MM.1S (cell line): ENCODE measurements around the gene STARD3.
A peak's percentile ranks its signal among the peaks of the same experiment; 100 is the strongest.

Source experiments
- DNase-seq: peaks from one replicate; pipeline ENCODE4 v3.0.0-alpha.2; 2015
- H2AFZ ChIP-seq: fragments of 300-600 bp; sonication (generic); 2 replicates; pipeline ENCODE4 v1.6.0; 2016; ENCODE audit warnings: antibody characterized with exemption, low read length
- H3F3A ChIP-seq: fragments of 300-600 bp; sonication (generic); 2 replicates; pipeline ENCODE4 v1.6.1; 2016; ENCODE audit warnings: mild to moderate bottlenecking, antibody characterized with exemption, low read length, moderate library complexity, mixed read lengths; ENCODE audit not compliant: insufficient read depth
- H3K27ac ChIP-seq: fragments of 300-600 bp; sonication (generic); 2 replicates; pipeline ENCODE4 v1.5.1; 2016; ENCODE audit warnings: mild to moderate bottlenecking, low read length
- H3K27me3 ChIP-seq: fragments of 300-600 bp; sonication (generic); replicated peaks from 2 replicates; pipeline ENCODE4 v1.6.0; 2016; ENCODE audit warnings: low read length; ENCODE audit not compliant: insufficient read depth
- H3K36me3 ChIP-seq: fragments of 300-600 bp; sonication (generic); replicated peaks from 2 replicates; pipeline ENCODE4 v1.6.1; 2016; ENCODE audit warnings: mild to moderate bottlenecking, low read length, mixed read lengths; ENCODE audit not compliant: insufficient read depth
- H3K4me1 ChIP-seq: fragments of 300-600 bp; sonication (generic); 2 replicates; pipeline ENCODE4 v1.6.1; 2016; ENCODE audit warnings: low read length, mixed read lengths
- H3K4me2 ChIP-seq: fragments of 300-600 bp; sonication (generic); 2 replicates; pipeline ENCODE4 v1.6.0; 2016; ENCODE audit warnings: low read depth, low read length
- H3K4me3 ChIP-seq: fragments of 300-600 bp; sonication (generic); 2 replicates; pipeline ENCODE4 v1.5.1; 2016; ENCODE audit warnings: low read length, mixed read lengths
- H3K79me2 ChIP-seq: fragments of 300-600 bp; sonication (generic); 2 replicates; pipeline ENCODE4 v1.6.1; 2016; ENCODE audit warnings: mixed run types, low read length, mixed read lengths
- H3K9ac ChIP-seq: fragments of 300-600 bp; sonication (generic); 2 replicates; pipeline ENCODE4 v1.6.1; 2016; ENCODE audit warnings: low read length, mixed read lengths
- H3K9me2 ChIP-seq: fragments of 300-600 bp; sonication (generic); replicated peaks from 2 replicates; pipeline ENCODE4 v1.6.1; 2016; ENCODE audit warnings: mild to moderate bottlenecking, low read length, mixed read lengths; ENCODE audit not compliant: insufficient read depth
- H3K9me3 ChIP-seq: fragments of 300-600 bp; sonication (generic); replicated peaks from 2 replicates; pipeline ENCODE4 v1.6.1; 2016; ENCODE audit warnings: mild to moderate bottlenecking, low read length, mixed read lengths; ENCODE audit not compliant: insufficient read depth
- H4K20me1 ChIP-seq: fragments of 300-600 bp; sonication (generic); 2 replicates; pipeline ENCODE4 v1.6.1; 2016; ENCODE audit warnings: mild to moderate bottlenecking, low read length, moderate library complexity, mixed read lengths; ENCODE audit not compliant: insufficient read depth
- CTCF ChIP-seq: fragments of 300-600 bp; sonication (generic); IDR thresholded peaks from 2 replicates; pipeline ENCODE4 v1.5.1; 2016; ENCODE audit warnings: antibody characterized with exemption, low read length, mixed read lengths
- EZH2 ChIP-seq: fragments of 300-600 bp; sonication (generic); optimal IDR thresholded peaks from 2 replicates; pipeline ENCODE3; 2017; ENCODE audit warnings: low read depth, mild to moderate bottlenecking, antibody characterized with exemption, low read length, mixed read lengths
- EZH2phosphoT487 ChIP-seq: fragments of 300-600 bp; sonication (generic); IDR thresholded peaks from 2 replicates; pipeline ENCODE4 v1.6.1; 2018; ENCODE audit warnings: antibody characterized with exemption, low read length

STARD3 gene

DNA sequence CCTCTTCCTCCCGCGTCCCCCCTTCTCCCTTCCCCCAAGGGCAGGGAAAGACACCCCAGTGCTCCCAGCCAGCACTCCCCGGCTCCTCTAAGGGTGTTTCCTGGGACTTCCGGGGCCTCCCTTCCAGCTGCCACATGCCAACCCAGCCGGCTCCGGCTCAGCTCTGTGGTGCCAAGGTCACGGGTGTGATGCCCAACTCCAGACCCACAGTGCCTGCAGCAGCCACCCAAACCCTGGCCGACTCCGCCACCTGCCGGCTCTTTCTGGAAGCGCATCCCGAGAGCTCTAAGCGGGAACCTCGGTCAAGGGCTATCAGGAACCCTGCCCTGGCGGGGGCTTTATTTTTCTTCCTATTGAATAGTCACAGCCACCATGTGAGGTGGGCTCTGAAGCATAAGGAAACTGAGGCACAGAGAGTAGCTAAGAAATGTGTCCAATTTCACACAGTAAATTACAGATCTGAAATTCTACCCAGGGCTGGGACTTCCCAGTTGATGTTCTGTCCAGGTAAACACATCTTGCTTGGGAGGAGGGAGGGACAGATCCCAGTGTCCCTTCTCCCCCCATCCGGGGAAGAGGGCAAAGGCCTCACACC is 13.5 kb upstream of the STARD3 start:
- Histone ChIP-seq H3K27me3 (peaks cover 32% of the 10 kb centered on the region), H3K36me3 (no peaks in the 10 kb centered on the region), H3K79me2 (no peaks in the 10 kb centered on the region), H3K9ac (no peak overlapping the region), H3K4me1 (peaks cover 16% of the 10 kb centered on the region), H3K4me2 (peak overlapping the region; percentile 87), H3K9me2 (no peaks in the 10 kb centered on the region), H4K20me1 (no peaks in the 10 kb centered on the region), H3K9me3 (no peaks in the 10 kb centered on the region), H3F3A (peaks cover 10% of the 10 kb centered on the region; the same call in 1 of the 2 replicates), H3K27ac (no peak overlapping the region), H2AFZ (peak overlapping the region; percentile 30; the same call in 1 of the 2 replicates), H3K4me3 (0 out of 2 replicates have a peak overlapping the region, but pooled peaks have one; percentile 5)
- DNase-seq = peak; percentile 80
- TF ChIP-seq EZH2 = no peak
- no peak for TF ChIP-seq EZH2phosphoT487
- peak; percentile 88 for TF ChIP-seq CTCF

GRCh38 chr17:39624313-39624712 is 12.6 kb upstream of the STARD3 start:
- Histone ChIP-seq H3K4me1 (peaks cover 16% of the 10 kb centered on the region), H2AFZ (no peak overlapping the region), H3K9me2 (no peaks in the 10 kb centered on the region), H3K27ac (no peak overlapping the region), H3F3A (peaks cover 10% of the 10 kb centered on the region; the same call in 1 of the 2 replicates), H3K36me3 (no peaks in the 10 kb centered on the region), H3K4me2 (no peak overlapping the region), H3K4me3 (no peak overlapping the region), H3K9me3 (no peaks in the 10 kb centered on the region), H4K20me1 (no peaks in the 10 kb centered on the region), H3K9ac (no peak overlapping the region), H3K79me2 (no peaks in the 10 kb centered on the region), H3K27me3 (peaks cover 39% of the 10 kb centered on the region)
- TF ChIP-seq EZH2phosphoT487 (no peak), CTCF (no peak), EZH2 (no peak)
- no peak for DNase-seq

- no peak overlapping the region for H3K9ac ChIP-seq
- TF ChIP-seq CTCF = no peak
- no peak for TF ChIP-seq EZH2
- TF ChIP-seq EZH2phosphoT487 = no peak
- H3F3A ChIP-seq = peaks cover 10% of the 10 kb centered on the region; the same call in 1 of the 2 replicates
- no peaks in the 10 kb centered on the region for H3K9me3 ChIP-seq
- H3K27me3 ChIP-seq = peaks cover 41% of the 10 kb centered on the region
- no peaks in the 10 kb centered on the region for H3K9me2 ChIP-seq
- H3K4me1 ChIP-seq = peaks cover 16% of the 10 kb centered on the region
- no peaks in the 10 kb centered on the region for H3K36me3 ChIP-seq
- no peak overlapping the region for H3K4me2 ChIP-seq
- H3K4me3 ChIP-seq = no peak overlapping the region
- no peak for DNase-seq
- no peaks in the 10 kb centered on the region for H3K79me2 ChIP-seq
- no peak overlapping the region for H2AFZ ChIP-seq
- H4K20me1 ChIP-seq = no peaks in the 10 kb centered on the region
- H3K27ac ChIP-seq = no peak overlapping the region
Observed at GRCh38 chr17:39625198-39625785, 11.7 kb upstream of the STARD3 start.
